HG03095 (cell line): ENCODE results near the gene CCDC102A.
"Not testable (repeated sequence)": the region's sequence is repeated elsewhere in the genome, so short reads cannot be mapped to it uniquely, and the experiment has no call there.

Experiments used
- ATAC-seq: cut with Tn5 transposase; IDR thresholded peaks from one replicate; pipeline ENCODE4 v1.9.1; 2021; ENCODE audit warnings: moderate library complexity; ENCODE audit not compliant: unreplicated experiment

The CCDC102A gene

DNA sequence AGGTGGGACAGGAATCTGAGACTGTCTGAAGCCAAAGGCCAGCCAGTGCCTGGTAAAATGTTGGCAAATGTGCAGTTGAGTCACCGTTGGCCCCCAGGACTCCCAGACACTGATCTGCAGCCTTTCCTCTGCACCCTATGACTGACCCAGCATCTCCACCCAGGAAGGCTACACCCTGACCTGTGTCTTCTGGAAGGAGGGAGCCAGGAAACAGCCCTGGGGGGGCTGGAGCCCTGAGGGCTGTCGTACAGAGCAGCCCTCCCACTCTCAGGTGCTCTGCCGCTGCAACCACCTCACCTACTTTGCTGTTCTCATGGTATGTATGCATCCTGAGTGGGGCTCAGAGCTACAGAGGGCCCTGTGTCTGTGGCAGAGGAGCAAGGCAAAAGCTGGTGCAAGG is 30.1 kb upstream of the CCDC102A start:
- no peak for ATAC-seq

DNA sequence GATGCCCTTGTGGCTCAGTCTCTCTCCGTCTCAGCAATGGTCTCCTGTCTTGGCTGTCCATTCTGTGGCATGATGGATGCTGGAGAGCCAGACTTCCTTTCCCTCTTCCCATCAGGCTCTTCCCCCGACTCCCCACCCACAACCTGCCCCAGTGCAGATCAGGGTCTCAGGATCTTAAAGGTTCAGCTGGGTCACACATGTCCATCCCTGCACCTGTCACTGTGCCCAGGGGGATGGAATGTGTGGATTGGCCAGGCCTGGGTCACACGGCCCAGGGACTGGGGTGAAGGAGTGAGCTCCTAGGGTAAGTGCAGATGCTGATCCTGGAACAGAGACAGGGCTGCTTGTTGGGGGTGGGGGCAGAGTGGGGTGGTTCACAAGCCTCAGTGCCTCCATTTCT is 29.1 kb upstream of the CCDC102A start:
- no peak for ATAC-seq

DNA sequence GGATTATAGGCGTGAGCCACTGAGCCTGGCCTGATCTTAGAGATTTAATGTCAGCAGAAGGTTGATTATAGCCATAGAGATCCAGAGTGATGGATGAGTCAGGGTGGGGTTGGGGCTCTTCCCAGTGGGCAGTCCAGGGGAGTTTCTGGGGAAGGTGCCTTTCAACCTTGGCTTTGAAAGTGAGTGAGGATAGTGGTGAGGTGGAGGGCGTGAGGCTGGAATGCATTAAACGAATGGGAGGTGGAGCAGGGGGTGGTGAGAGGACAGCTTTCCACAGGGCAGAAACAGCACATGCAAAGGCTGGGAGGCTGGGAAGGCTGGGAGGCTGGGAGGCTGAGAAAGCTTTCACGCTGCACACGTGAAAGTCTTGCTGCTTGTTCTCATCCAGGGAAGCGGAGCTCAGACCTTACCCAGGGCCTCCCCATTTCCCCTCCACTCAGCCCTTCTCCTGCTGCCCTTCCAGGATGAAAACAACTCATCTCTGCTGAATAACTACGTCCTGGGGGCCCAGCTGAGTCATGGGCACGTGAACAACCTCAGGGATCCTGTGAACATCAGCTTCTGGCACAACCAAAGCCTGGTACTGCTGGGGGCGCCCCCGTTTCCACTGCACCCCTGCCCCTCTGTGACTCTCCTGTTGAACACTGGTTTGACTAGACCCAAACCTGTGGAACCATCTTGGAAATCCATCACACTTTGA is 28.4 kb upstream of the CCDC102A start:
- no peak for ATAC-seq

DNA sequence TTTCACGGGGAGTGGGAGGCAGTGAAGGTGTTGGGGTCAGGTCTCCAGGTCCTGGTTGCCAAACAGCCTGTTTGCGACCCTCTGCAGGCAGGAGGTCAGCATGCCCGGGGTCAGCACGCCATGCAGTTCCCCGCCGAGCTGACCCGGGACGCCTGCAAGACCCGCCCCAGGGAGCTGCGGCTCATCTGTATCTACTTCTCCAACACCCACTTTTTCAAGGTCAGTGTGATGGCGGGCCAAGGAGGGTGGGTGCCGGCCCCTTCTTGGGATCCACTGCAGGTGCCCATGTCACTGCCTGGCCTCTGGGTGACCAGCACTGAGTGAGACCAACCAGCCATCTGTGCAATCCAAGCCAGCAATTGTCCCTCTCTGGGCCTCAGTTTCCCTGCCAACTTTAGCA is 27.4 kb upstream of the CCDC102A start:
- ATAC-seq = no peak

DNA sequence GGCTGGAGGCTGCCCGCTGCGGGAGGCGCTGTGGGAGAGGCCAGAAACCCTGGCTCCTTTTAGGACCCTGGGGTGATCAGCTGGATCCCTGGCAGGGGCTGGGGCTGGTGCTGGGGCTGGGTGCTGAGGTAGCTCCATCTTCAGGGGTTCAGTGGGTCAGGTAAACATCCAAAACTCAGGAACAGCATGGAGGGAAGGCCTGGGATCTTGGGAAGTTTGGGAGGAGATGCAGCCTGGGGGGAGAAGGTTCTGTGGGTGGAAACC is 27.0 kb upstream of the CCDC102A start:
- ATAC-seq = no peak

DNA sequence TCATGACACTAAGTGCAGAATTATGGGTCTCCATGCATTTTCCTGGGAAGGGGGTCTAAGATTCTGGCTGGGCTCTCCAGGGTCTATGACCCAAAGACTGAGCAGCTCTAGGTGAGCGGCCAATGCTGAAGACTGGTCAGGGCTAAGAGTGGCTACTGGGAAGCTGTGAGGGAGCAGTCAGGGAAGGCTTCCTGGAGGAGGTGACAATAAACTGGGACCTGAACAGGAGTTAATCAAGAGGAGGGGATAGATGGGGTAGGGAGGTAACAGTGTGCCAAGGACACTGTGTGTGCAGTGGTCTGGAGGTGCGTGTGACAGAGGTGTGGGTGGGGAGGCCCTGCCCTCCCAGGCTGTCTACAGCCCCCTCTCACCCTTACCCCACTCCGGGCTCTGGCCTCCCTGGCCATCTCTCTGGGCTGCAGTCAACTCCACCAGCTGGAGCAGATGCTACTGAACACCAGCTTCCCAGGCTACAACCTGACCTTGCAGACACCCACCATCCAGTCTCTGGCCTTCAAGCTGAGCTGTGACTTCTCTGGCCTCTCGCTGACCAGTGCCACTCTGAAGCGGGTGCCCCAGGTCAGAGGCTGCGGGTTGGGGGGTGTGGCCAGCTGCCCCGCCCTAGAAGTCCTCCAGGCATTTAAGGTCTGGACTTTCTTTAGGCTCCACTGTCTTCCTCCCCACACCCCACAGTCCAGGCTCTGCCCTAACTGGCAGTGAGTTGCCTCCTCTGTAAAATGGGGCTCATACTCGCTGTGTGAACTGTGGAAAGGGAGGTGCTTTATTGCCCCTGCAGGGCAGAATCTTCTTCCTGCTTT is 26.5 kb upstream of the CCDC102A start:
- no peak for ATAC-seq

DNA sequence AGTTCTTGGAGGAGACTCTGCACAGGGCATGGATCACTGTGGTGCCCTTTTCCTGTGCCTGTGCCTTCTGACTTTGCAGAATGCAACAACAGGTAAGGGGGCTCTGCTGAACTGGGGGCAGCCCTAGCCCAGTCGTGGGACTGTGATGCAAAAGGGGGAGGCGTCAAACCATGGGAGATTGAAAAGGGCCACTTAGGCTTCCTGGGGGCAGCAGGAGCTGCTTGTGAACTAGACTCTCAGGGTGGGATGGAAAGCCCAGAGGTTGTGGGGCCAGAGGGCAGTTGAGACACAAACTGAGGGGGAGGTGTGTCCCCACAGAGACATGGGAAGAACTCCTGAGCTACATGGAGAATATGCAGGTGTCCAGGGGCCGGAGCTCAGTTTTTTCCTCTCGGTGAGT is 25.7 kb upstream of the CCDC102A start:
- ATAC-seq = no peak

DNA sequence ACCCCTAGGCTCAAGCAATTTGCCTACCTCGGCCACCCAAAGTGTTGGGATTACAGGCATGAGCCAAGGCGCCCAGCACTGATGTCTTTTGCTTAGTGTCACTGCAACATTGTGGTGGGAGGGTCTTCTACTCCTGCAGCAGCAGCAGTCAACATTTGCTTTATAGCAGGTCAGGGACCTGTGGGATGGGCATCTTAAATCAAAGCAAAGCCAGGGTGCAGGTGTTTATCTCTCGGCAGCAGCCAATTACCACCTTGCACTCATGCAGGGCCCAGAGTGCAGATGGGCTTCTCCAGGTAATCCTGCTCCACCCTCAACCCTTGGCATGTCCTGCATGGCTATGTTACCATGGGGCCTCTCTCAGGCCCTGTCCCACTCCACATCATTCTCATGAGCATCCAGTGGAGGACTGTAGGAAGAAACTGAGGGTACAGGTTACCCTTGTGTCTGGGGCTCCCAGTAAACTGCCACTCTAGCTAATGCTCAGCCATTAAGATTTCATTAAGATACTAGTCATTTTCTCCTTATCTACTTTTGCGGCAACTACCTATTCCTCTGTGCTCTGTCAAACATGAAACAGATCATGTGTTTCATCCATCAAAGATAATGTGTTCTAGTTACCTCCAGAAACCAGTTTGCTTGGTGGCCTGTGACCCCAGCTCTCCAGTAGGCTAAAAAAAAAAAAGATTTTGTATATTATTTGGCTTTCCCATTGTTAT is 22.9 kb upstream of the CCDC102A start:
- ATAC-seq = no peak

DNA sequence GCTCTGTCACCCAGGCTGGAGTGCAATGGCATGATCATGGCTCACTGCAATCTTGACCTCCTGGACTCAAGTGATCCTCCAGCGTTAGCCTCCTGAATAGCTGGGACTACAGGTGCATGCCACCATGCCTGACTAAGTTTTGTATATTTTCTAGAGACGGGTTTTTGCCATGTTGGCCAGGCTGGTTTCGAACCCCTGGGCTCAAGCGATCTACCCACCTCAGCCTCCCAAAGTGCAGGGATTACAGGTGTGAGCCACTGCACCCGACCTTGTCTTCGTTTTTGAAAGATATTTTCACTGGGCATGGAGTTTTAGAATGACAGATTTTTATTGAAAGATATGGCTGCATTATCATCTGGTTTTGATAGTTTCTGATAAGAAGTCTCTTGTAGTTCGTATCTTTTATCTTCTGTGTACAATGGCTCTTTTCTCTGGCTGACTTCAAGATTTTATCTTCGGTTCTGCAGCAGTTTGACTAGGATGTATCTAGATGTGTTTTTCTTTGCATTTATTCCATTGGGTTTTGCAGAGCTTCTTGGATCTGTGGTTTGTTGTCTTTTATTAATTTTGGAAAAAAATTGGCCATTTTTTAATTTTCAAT is 20.7 kb upstream of the CCDC102A start:
- no peak for ATAC-seq

DNA sequence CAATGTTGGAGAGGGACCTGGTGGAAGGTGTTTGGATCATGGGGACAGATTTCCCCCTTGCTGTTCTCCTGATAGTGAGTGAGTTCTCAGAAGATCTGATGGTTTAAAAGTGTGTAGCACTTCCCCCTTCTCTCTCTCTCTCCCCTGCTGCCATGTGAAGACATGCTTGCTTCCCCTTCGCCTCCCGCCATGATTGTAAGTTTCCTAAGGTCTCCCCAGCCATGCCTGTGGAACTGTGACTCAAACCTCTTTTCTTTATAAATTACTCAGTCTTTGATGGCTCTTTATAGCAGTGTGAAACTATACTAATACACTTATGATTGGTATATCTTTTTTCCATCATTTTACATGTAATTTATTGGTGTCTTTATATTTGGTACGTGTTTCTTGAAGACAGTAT is 19.5 kb upstream of the CCDC102A start:
- no peak for ATAC-seq

DNA sequence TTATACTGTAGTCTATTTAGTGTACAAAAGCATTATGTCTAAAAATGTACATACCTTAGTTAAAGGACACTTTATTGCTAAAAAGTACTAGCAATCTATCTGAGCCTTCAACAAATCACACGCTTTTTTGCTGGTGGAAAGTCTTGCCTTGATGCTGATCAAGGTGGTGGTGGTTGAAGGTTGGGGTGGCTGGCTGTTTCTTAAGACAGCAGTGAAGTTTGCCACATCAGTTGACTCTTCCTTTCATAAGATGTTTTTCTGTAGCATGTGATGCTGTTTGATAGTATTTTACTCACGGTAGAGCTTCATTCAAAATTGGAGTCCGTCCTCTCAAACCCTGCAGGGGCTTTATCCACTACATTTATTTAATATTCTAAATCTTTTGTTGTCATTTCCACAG is 14.7 kb upstream of the CCDC102A start:
- ATAC-seq = no peak

DNA sequence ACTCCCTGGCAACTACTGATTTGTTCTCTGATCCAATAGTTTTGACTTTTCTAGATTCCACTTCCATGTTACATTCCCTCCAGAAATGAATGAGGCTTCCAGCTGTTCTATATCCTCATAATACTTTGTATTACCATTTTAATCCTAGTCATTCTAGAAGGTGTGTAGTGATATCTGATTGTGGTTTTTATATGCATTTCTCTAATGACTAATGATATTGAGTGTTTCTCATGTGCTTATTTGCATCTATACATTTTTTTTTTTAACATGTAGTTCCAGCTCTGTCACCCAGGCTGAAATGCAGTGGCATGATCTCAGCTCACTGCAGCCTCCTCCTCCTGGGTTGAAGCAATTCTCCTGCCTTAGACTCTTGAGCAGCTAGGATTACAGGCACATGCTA is 13.4 kb upstream of the CCDC102A start:
- ATAC-seq = no peak

DNA sequence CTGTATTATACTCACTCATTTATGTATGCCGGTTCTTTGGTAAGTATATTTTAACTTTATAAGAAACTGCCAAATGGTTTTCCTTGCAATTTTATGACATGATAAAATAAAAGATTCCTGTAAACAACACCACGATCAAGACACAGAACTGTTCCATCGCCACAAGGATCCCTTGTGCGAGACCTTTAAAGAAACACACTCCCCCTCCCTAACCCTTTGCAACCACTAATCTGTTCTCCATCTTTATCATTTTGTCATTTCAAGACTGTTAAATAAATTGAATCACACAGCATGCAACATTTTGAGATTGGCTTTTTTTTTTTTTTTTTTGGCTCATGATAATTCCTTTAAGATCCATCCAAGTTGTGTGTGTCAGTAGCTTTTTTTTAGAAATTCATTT is 12.0 kb upstream of the CCDC102A start:
- ATAC-seq = no peak

DNA sequence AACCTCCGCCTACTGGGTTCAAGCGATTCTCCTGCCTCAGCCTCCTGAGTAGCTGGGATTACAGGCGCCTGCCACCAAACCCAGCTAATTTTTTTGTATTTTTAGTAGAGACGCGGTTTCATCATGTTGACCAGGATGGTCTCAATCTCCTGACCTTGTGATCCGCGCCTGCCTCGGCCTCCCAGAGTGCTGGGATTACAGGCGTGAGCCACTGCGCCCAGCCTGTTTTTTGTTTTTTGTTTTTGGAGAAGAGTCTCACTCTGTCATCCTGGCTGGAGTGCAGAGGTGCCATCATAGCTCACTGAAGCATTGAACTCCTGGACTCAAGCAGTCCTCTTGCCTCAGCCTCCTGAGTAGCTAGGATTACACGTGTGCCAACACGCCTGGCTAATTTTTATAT is 11.2 kb upstream of the CCDC102A start:
- ATAC-seq = not testable (repeated sequence)

DNA sequence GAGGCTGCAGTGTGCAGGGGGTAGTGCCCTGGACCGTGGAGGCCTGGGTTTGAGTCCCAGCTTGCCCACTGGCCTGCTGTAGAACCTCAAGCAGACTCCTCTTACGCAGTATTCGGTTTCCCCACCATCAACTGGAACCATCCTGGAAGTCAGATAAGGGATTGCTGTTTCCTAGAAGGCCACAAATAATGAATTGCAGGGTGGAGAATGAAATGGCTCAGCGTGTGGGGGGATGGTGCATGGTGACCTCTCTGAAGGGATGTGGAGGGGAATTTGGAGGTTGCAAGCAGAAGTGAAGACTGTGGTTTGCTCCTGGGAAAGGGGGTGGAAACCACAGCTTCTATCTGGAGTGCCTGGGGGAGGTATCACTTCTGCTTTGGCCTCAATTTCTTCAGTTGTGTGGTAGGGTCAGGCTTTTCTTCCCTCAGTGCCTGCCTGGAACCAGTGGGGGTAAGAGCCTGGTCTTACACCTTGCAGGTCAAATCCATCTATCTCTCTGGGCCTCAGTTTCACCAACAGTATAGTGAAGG is 7.8 kb upstream of the CCDC102A start:
- peak; percentile 75 for ATAC-seq

DNA sequence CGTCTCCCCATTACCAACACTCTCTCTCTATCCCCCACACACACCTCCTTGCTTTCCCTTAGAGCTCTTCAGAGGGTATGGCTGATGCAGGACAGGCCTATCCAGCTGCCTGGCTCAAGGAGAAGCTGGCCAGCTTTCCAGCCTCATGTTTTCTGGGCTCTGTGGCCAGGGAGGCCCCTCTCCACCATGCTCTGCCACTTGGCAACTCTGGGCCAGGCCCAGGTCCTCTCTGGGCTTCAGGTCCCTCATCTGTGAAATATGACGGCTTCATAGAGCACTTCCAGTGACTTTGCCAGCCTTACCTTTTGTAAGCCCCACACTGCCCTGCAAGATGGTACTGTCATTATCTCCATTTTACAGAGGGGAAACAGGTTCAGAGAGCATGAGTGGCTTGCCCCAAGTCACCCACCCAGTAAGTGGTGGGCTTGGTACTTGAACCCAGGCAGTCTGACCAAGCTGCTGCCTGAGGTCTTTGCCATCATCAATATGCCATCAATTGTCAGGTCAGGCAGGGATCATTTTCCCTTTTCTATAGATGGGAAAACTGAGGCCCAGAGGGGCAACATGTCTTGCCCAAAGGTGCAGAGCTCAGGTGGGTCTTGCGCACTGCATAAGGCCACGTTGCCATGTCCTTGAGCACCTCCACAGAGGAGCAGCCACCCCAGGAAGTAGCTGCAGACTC is 5.5 kb upstream of the CCDC102A start:
- no peak for ATAC-seq

DNA sequence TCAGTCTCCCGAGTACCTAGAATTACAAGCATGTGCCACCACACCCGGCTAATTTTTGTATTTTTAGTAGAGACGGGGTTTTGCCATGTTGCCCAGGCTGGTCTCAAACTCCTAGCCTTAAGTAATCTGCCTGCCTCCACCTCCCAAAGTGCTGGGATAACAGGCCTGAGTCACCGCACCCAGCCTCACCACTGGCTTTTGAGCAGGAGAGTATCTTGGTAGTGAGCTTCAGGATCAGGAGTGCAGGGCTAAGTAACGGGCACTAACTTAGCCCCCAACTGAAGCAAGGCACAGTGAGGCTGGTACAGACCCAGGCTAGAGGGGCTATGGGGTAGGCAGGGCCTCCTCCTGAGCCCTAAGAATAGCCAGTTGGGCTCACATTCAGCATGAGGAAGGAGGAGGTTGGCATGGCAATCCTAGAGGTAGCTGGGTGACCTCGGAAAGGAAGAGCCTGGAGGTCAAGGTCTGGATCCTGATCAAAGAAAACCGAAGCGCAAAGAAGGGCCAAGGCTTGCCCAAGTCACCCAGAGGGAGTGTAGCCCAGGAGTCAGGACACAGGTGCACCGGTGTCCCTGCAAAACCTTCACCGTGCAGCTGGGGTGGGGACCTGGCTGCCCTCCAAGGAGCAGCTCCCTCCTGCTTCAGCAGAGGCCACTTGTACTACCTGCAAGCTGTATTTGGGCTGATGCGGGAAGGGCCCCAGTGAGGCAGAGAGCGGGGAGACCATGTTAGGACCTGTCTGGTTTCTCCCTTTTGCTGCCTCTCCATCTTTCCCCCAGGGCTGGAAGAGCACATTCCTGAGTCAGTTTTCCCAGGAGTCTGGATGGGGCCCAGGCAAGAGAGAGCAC is 4.8 kb upstream of the CCDC102A start:
- ATAC-seq = no peak

DNA sequence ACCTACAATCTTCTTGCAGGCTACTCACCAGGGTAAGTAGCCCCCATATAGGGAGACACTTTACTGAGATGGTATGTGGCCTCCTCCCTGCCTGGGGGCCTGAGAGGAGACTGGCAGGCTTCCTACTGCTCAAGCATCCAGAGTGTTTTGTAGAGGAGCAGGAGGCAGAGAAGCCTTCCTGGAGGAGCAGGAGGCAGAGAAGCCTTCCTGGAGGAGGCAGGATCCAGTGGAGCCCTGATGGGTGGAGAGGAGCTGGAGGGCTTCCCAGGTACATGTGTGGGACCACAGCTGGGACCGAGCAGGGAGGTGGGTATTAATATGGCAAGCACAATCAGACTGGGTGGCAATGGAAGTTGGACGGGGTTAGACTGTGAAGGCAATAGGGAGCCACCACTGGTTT is 4.0 kb upstream of the CCDC102A start:
- ATAC-seq = no peak

DNA sequence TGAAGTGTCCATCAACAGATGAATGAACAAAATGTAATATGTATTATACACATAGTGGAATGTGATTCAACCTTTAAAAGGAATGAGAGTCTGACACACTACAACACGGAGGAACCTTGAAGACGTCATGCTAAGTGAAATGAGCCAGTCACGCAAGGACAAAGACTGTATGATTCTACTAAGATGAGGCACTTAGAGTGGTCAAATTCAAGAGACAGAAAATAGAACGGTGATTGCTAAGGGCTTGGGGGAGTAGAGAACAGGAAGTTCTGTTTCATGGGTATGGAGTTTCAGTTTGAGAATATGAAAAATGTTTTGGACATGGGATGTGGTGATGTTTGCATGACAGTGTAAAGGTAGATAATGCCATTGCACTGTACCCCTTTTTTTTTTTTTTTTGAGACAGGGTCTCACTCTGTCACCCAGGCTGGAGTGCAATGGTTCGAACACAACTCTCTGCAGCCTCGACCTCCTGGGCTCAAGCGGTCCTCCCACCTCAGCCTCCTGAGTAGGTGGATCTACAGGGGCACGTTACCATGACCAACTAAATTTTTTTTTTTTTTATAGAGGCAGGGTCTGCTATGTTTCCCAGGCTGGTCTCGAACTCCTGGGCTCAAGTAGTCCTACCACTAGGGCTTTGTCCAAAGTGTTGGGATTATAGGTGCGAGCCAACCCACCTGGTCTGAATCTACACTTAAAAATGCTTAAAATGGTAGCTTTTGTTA is 2.9 kb upstream of the CCDC102A start:
- peak; percentile 39 for ATAC-seq
